ENCODE measurements around the gene URB1.

The URB1 gene

GRCh38 chr21:32322103-32322502 lies 70.7 kb downstream of the URB1 start:
- no peak for DNase-seq (ENCODE audit: low read depth, low spot score)
- H3K4me3 ChIP-seq (ENCODE audit: low read depth, low read length), result no peak overlapping the region
- TF ChIP-seq CTCF (IDR thresholded peaks at IDR 0.05; ENCODE audit: insufficient read depth, low read length, missing control alignments), result no peak
- CTCF ChIA-PET, result interaction anchor here (0.8 kb wide), 1 partner anchor 278 kb away, joined by 3 read pairs; no protein-coding TSS in a partner anchor
- POLR2A ChIA-PET, result no interaction called here

- ChIA-PET POLR2A (no interaction called here), CTCF (no interaction called here)
- TF ChIP-seq CTCF (IDR thresholded peaks at IDR 0.05; ENCODE audit: insufficient read depth, low read length, missing control alignments), result no peak
- DNase-seq (ENCODE audit: low read depth, low spot score), result no peak
- no peak overlapping the region for H3K4me3 ChIP-seq (ENCODE audit: low read depth, low read length)
These were observed 71.3 kb downstream of the URB1 start for GRCh38 chr21:32321480-32321879.

GRCh38 chr21:32320726-32321125 lies 72.1 kb downstream of the URB1 start:
- DNase-seq (ENCODE audit: low read depth, low spot score), result no peak
- no peak for TF ChIP-seq CTCF (IDR thresholded peaks at IDR 0.05; ENCODE audit: insufficient read depth, low read length, missing control alignments)
- ChIA-PET POLR2A (no interaction called here), CTCF (no interaction called here)
- no peak overlapping the region for H3K4me3 ChIP-seq (ENCODE audit: low read depth, low read length)

- no peak overlapping the region for H3K4me3 ChIP-seq (ENCODE audit: low read depth, low read length)
- CTCF ChIA-PET, result no interaction called here
- no peak for DNase-seq (ENCODE audit: low read depth, low spot score)
- POLR2A ChIA-PET, result no interaction called here
- no peak for TF ChIP-seq CTCF (IDR thresholded peaks at IDR 0.05; ENCODE audit: insufficient read depth, low read length, missing control alignments)
These were observed 72.8 kb downstream of the URB1 start for GRCh38 chr21:32320059-32320458.

- H3K4me3 ChIP-seq (ENCODE audit: low read depth, low read length), result no peak overlapping the region
- no peak for TF ChIP-seq CTCF (IDR thresholded peaks at IDR 0.05; ENCODE audit: insufficient read depth, low read length, missing control alignments)
- ChIA-PET CTCF (no interaction called here), POLR2A (no interaction called here)
- no peak for DNase-seq (ENCODE audit: low read depth, low spot score)
These were observed 73.8 kb downstream of the URB1 start for GRCh38 chr21:32319012-32319411.

- no peak for DNase-seq (ENCODE audit: low read depth, low spot score)
- ChIA-PET CTCF (interaction anchor here (0.9 kb wide), 1 partner anchor 452 kb away, joined by 3 read pairs; no protein-coding TSS in a partner anchor), POLR2A (interaction anchor here (0.5 kb wide), 1 partner anchor 10 kb away, joined by 3 read pairs; no protein-coding TSS in a partner anchor)
- TF ChIP-seq CTCF (IDR thresholded peaks at IDR 0.05; ENCODE audit: insufficient read depth, low read length, missing control alignments), result no peak
- H3K4me3 ChIP-seq (ENCODE audit: low read depth, low read length), result no peak overlapping the region
These were observed 75.1 kb downstream of the URB1 start for GRCh38 chr21:32317726-32318125.
